GM19438 (cell line): ENCODE measurements around the gene NUP210L.
"Not testable (repeated sequence)": the region's sequence is repeated elsewhere in the genome, so short reads cannot be mapped to it uniquely, and the experiment has no call there.

ENCODE experiments used
- ATAC-seq: cut with Tn5 transposase; IDR thresholded peaks from one replicate; pipeline ENCODE4 v1.9.1; 2021; ENCODE audit warnings: low read depth; ENCODE audit not compliant: unreplicated experiment

NUP210L gene

GRCh38 chr1:154000420-154000819, 154.5 kb downstream of the NUP210L start:
- no peak for ATAC-seq

GRCh38 chr1:153996882-153997281, 158.0 kb downstream of the NUP210L start:
- ATAC-seq, result not testable (repeated sequence)

- ATAC-seq, result no peak
These were observed 159.2 kb downstream of the NUP210L start for GRCh38 chr1:153995640-153996039.

- no peak for ATAC-seq
These were observed 159.7 kb downstream of the NUP210L start for GRCh38 chr1:153995202-153995601.

- ATAC-seq, result no peak
These were observed 163.1 kb downstream of the NUP210L start for GRCh38 chr1:153991806-153992205.

GRCh38 chr1:153991151-153991630, 163.7 kb downstream of the NUP210L start:
- ATAC-seq, result no peak

GRCh38 chr1:153990468-153991150, 164.3 kb downstream of the NUP210L start, which contains the start of gene RPS27:
Gene RPS27, plus strand, starts transcription at chr1:153990762. Its CDS starts 35 bp downstream, at chr1:153990797.
- peak; percentile 52 for ATAC-seq

GRCh38 chr1:153987621-153988020, 167.3 kb downstream of the NUP210L start:
- no peak for ATAC-seq

GRCh38 chr1:153985941-153986761, 168.7 kb downstream of the NUP210L start, which contains the start of gene RAB13:
Gene RAB13, minus strand, starts transcription at chr1:153986339. Its CDS starts 103 bp downstream, at chr1:153986236.
- no peak for ATAC-seq

- no peak for ATAC-seq
These were observed 169.4 kb downstream of the NUP210L start for GRCh38 chr1:153985341-153985912.

GRCh38 chr1:153984123-153984894, 170.6 kb downstream of the NUP210L start:
- no peak for ATAC-seq

GRCh38 chr1:153981735-153982134, 173.1 kb downstream of the NUP210L start:
- ATAC-seq, result not testable (repeated sequence)

- ATAC-seq, result not testable (repeated sequence)
These were observed 175.8 kb downstream of the NUP210L start for GRCh38 chr1:153979091-153979490.

- no peak for ATAC-seq
These were observed 176.5 kb downstream of the NUP210L start for GRCh38 chr1:153978274-153978909.

- peak; percentile 74 for ATAC-seq
These were observed 177.3 kb downstream of the NUP210L start, which contains the start of gene JTB for GRCh38 chr1:153977250-153978240. Gene JTB, minus strand, starts transcription at chr1:153977674. Its CDS starts 422 bp downstream, at chr1:153977252.

- ATAC-seq, result no peak
These were observed 178.0 kb downstream of the NUP210L start for GRCh38 chr1:153976819-153977249.

- ATAC-seq, result no peak
These were observed 181.3 kb downstream of the NUP210L start for GRCh38 chr1:153973525-153973924.

GRCh38 chr1:153973071-153973470, 181.8 kb downstream of the NUP210L start:
- no peak for ATAC-seq
